ENCODE data around the gene TBC1D17.
A peak's percentile ranks its signal among the peaks of the same experiment; 100 is the strongest.

Gene TBC1D17

DNA sequence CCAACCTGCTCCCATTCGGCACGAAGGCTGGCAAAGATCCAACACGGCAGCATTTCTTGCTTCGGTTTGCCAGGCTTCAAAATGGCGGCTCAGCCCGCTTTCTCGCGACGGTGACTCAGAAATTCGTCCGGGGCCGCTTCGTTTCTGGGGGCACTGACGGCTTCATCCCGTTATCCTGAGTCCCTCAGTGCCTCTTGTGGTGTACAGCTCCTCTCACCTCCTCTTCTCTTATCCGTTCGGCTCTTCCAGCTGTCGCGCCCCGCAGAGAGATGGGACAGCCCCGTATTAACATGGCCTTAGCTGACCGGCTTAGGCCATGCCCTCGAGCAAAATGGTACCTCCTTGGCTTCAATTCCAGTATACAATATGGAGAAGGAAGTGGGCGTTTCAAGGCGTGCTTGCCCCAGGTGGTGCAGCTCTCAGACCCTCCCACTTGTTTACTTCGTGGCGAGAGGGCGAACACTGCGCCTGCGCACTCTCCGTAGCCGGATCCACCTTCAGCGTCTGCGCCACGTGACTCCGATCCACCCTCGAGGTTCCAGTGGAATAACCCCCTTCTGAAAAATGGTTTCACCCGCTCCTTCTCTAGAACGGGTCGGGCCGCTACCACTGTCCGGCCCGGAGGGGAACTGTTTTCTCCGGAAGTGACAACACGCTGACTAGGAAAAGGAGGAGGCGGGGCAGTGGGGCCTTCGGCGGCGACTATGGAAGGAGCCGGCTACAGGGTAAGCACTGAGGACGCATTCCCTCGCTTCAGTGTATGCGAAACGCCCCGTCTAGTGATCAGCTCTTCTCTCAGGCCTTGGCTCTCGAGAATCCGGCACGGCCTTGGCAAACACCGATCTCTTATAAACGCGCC, at the start of gene TBC1D17, which contains the start of gene AKT1S1:
TBC1D17 (plus strand) TSS at position 683 of the 859 bp plus-strand sequence; CDS start at position 705, 22 bp downstream.
AKT1S1 (minus strand) TSS at position 336 of the 859 bp plus-strand sequence. CDS start 4,060 bp downstream, outside the sequence.
- no peaks in the 10 kb centered on the region for H3K27me3 ChIP-seq (ENCODE audit: control insufficient read depth, insufficient read depth, low read length)
- no peaks in the 10 kb centered on the region for H3K9me3 ChIP-seq (ENCODE audit: control insufficient read depth, insufficient read depth, low read length)
- peaks cover 18% of the 10 kb centered on the region for H3K36me3 ChIP-seq (ENCODE audit: control insufficient read depth, insufficient read depth, low read length)
- peaks cover 5% of the 10 kb centered on the region for H3K4me1 ChIP-seq (ENCODE audit: control insufficient read depth, insufficient read depth, low read length)
- no CpG with 5 or more reads among the region's 61 CpGs for WGBS (ENCODE audit: insufficient coverage, insufficient read length)
- peak; percentile 100 for DNase-seq (ENCODE audit: low read depth, low spot score)
- peak within 1 kb of the TSS; percentile 87 for H3K4me3 ChIP-seq (ENCODE audit: low read length)
- H3K27ac ChIP-seq (ENCODE audit: low read length): no peak within 1 kb of the TSS

DNA sequence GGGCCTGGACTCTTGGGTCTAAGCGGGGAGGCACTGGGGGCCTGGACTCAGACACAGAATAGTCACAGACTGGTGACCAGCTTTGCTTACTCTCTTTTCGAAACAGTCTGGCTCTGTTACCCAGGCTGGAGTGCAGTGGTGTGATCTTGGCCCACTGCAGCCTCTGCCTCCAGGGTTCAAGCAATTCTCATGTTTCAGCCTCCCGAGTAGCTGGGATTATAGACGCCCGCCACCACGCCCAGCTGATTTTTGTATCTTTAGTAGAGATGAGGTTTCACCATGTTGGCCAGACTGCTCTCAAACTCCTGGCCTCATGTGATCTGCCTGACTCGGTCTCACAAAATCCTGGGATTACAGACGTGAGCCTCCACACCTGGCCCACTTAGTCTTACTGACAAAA, 48.3 kb upstream of the TBC1D17 start:
- H3K27ac ChIP-seq (ENCODE audit: low read length): no peak overlapping the region
- WGBS (ENCODE audit: insufficient coverage, insufficient read length): no CpG with 5 or more reads among the region's 8 CpGs
- no peaks in the 10 kb centered on the region for H3K9me3 ChIP-seq (ENCODE audit: control insufficient read depth, insufficient read depth, low read length)
- DNase-seq (ENCODE audit: low read depth, low spot score): no peak
- H3K4me3 ChIP-seq (ENCODE audit: low read length): no peak overlapping the region
- peaks cover 9% of the 10 kb centered on the region for H3K36me3 ChIP-seq (ENCODE audit: control insufficient read depth, insufficient read depth, low read length)
- no peaks in the 10 kb centered on the region for H3K27me3 ChIP-seq (ENCODE audit: control insufficient read depth, insufficient read depth, low read length)
- no peaks in the 10 kb centered on the region for H3K4me1 ChIP-seq (ENCODE audit: control insufficient read depth, insufficient read depth, low read length)

GRCh38 chr19:49829721-49830120, 47.8 kb upstream of the TBC1D17 start:
- H3K9me3 ChIP-seq (ENCODE audit: control insufficient read depth, insufficient read depth, low read length): no peaks in the 10 kb centered on the region
- peaks cover 9% of the 10 kb centered on the region for H3K36me3 ChIP-seq (ENCODE audit: control insufficient read depth, insufficient read depth, low read length)
- no peak overlapping the region for H3K4me3 ChIP-seq (ENCODE audit: low read length)
- WGBS (ENCODE audit: insufficient coverage, insufficient read length): no CpG with 5 or more reads among the region's 18 CpGs
- no peak for DNase-seq (ENCODE audit: low read depth, low spot score)
- H3K27me3 ChIP-seq (ENCODE audit: control insufficient read depth, insufficient read depth, low read length): no peaks in the 10 kb centered on the region
- H3K27ac ChIP-seq (ENCODE audit: low read length): no peak overlapping the region
- H3K4me1 ChIP-seq (ENCODE audit: control insufficient read depth, insufficient read depth, low read length): no peaks in the 10 kb centered on the region

DNA sequence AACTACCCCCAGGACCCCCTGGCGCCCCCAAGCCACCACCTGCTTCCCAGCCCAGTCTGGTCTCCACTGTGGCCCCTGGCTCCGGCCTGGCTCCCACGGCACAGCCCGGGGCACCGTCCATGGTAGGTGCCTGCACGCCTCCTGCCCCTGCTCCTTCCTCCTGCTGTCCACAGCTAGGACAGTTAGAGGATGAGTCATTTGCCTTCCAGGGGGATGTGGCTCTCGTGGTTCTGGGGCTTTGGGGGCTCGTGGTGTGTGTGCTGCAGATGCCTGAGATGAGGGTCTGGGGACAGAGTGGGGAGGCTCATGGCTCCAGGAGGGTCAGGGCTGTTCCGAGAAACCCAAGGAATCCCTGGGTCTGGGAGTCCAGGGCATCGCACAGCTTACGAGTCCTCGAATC, 46.7 kb upstream of the TBC1D17 start:
- H3K4me1 ChIP-seq (ENCODE audit: control insufficient read depth, insufficient read depth, low read length): no peaks in the 10 kb centered on the region
- no peaks in the 10 kb centered on the region for H3K27me3 ChIP-seq (ENCODE audit: control insufficient read depth, insufficient read depth, low read length)
- DNase-seq (ENCODE audit: low read depth, low spot score): no peak
- H3K27ac ChIP-seq (ENCODE audit: low read length): no peak overlapping the region
- WGBS (ENCODE audit: insufficient coverage, insufficient read length): no CpG with 5 or more reads among the region's 12 CpGs
- peaks cover 11% of the 10 kb centered on the region for H3K36me3 ChIP-seq (ENCODE audit: control insufficient read depth, insufficient read depth, low read length)
- H3K4me3 ChIP-seq (ENCODE audit: low read length): no peak overlapping the region
- H3K9me3 ChIP-seq (ENCODE audit: control insufficient read depth, insufficient read depth, low read length): no peaks in the 10 kb centered on the region

- H3K4me3 ChIP-seq (ENCODE audit: low read length): no peak overlapping the region
- no CpG with 5 or more reads among the region's 8 CpGs for WGBS (ENCODE audit: insufficient coverage, insufficient read length)
- H3K36me3 ChIP-seq (ENCODE audit: control insufficient read depth, insufficient read depth, low read length): peaks cover 11% of the 10 kb centered on the region
- H3K4me1 ChIP-seq (ENCODE audit: control insufficient read depth, insufficient read depth, low read length): no peaks in the 10 kb centered on the region
- H3K27me3 ChIP-seq (ENCODE audit: control insufficient read depth, insufficient read depth, low read length): no peaks in the 10 kb centered on the region
- no peaks in the 10 kb centered on the region for H3K9me3 ChIP-seq (ENCODE audit: control insufficient read depth, insufficient read depth, low read length)
- no peak overlapping the region for H3K27ac ChIP-seq (ENCODE audit: low read length)
- no peak for DNase-seq (ENCODE audit: low read depth, low spot score)
These were observed 45.9 kb upstream of the TBC1D17 start for GRCh38 chr19:49831592-49831991.

GRCh38 chr19:49832556-49832955, 44.9 kb upstream of the TBC1D17 start:
- no peaks in the 10 kb centered on the region for H3K27me3 ChIP-seq (ENCODE audit: control insufficient read depth, insufficient read depth, low read length)
- no peak overlapping the region for H3K27ac ChIP-seq (ENCODE audit: low read length)
- H3K4me1 ChIP-seq (ENCODE audit: control insufficient read depth, insufficient read depth, low read length): no peaks in the 10 kb centered on the region
- DNase-seq (ENCODE audit: low read depth, low spot score): no peak
- WGBS (ENCODE audit: insufficient coverage, insufficient read length): no CpG with 5 or more reads among the region's 9 CpGs
- no peaks in the 10 kb centered on the region for H3K9me3 ChIP-seq (ENCODE audit: control insufficient read depth, insufficient read depth, low read length)
- H3K36me3 ChIP-seq (ENCODE audit: control insufficient read depth, insufficient read depth, low read length): peaks cover 11% of the 10 kb centered on the region
- H3K4me3 ChIP-seq (ENCODE audit: low read length): no peak overlapping the region

DNA sequence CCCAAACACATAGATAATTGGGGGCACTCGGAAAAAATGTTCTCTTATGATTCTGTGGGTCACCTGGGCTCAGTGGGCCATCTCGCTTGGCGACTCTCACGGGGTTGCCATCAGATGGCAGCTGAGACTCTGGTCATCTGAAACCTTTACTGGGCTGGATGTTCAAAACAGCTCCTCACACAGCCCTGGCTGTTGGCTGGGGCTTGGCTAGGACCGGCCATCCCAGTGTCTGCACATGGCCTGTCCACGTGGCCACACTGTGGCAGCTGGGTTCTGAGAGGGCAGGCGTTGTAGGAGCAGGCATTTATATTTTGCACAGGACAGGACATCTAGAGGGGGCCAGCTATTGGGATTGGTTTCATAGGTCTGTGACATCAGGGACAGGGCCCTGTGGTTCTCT, 43.9 kb upstream of the TBC1D17 start:
- no peaks in the 10 kb centered on the region for H3K27me3 ChIP-seq (ENCODE audit: control insufficient read depth, insufficient read depth, low read length)
- H3K4me3 ChIP-seq (ENCODE audit: low read length): no peak overlapping the region
- H3K4me1 ChIP-seq (ENCODE audit: control insufficient read depth, insufficient read depth, low read length): no peaks in the 10 kb centered on the region
- H3K9me3 ChIP-seq (ENCODE audit: control insufficient read depth, insufficient read depth, low read length): no peaks in the 10 kb centered on the region
- H3K36me3 ChIP-seq (ENCODE audit: control insufficient read depth, insufficient read depth, low read length): peaks cover 11% of the 10 kb centered on the region
- no CpG with 5 or more reads among the region's 7 CpGs for WGBS (ENCODE audit: insufficient coverage, insufficient read length)
- no peak overlapping the region for H3K27ac ChIP-seq (ENCODE audit: low read length)
- no peak for DNase-seq (ENCODE audit: low read depth, low spot score)

- WGBS (ENCODE audit: insufficient coverage, insufficient read length): no CpG with 5 or more reads among the region's 12 CpGs
- Histone ChIP-seq H3K27me3 (ENCODE audit: control insufficient read depth, insufficient read depth, low read length) (no peaks in the 10 kb centered on the region), H3K4me1 (ENCODE audit: control insufficient read depth, insufficient read depth, low read length) (no peaks in the 10 kb centered on the region), H3K9me3 (ENCODE audit: control insufficient read depth, insufficient read depth, low read length) (no peaks in the 10 kb centered on the region), H3K4me3 (ENCODE audit: low read length) (no peak overlapping the region), H3K36me3 (ENCODE audit: control insufficient read depth, insufficient read depth, low read length) (peaks cover 14% of the 10 kb centered on the region), H3K27ac (ENCODE audit: low read length) (no peak overlapping the region)
- no peak for DNase-seq (ENCODE audit: low read depth, low spot score)
These were observed 41.9 kb upstream of the TBC1D17 start for GRCh38 chr19:49835562-49835961.

DNA sequence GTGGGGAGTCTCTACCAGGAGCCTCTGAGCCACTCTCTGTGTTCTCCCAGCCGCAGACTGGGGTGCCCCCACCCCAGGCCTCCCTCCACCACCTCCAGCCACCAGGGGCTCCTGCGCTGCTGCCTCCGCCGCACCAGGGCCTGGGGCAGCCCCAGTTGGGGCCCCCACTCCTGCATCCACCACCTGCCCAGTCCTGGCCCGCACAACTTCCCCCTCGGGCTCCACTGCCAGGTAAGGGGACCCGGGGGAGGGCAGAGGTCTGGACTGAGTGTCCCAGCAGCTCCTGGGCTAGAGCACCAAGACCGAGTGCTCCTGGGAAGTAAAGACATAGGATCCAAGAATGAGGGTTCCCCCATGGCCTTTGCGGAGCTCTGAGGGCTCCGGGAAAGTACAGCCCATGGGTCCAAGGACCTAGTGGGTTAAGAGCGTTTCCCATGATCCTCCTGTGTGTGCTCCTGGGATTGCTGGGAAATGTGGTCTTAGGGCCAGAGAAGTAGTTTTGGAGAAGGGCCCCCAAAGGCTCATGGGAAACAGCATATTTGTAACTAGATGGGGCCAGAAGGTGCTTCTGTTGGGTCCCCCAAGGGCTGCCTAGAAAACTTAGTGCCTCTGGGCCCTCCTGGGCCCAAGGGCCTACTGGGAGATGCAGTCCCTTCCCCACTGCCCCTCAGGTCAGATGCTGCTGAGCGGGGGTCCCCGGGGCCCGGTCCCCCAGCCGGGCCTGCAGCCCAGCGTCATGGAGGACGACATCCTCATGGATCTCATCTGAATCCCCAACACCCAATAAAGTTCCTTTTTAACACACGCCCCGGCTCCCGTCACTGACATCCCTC, 41.1 kb upstream of the TBC1D17 start:
- no peak for DNase-seq (ENCODE audit: low read depth, low spot score)
- Histone ChIP-seq H3K4me1 (ENCODE audit: control insufficient read depth, insufficient read depth, low read length) (no peaks in the 10 kb centered on the region), H3K27ac (ENCODE audit: low read length) (no peak overlapping the region), H3K9me3 (ENCODE audit: control insufficient read depth, insufficient read depth, low read length) (no peaks in the 10 kb centered on the region), H3K27me3 (ENCODE audit: control insufficient read depth, insufficient read depth, low read length) (no peaks in the 10 kb centered on the region), H3K36me3 (ENCODE audit: control insufficient read depth, insufficient read depth, low read length) (peaks cover 14% of the 10 kb centered on the region), H3K4me3 (ENCODE audit: low read length) (no peak overlapping the region)
- no CpG with 5 or more reads among the region's 20 CpGs for WGBS (ENCODE audit: insufficient coverage, insufficient read length)

DNA sequence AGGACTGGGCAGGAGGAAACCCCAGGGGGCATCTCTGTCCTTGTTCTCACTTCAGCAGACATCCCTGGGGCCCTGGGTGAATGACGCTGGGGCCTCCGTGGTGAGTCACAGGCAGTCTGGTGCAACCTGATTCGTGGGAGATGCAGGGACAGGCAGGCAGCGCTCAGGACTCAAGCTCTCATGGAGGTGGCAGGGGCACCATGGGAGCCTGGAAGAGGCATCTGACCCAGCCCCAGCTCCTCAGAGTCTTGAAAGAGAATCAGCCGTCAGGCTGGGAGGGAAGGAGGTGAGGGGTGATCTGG, 40.5 kb upstream of the TBC1D17 start:
- no peaks in the 10 kb centered on the region for H3K4me1 ChIP-seq (ENCODE audit: control insufficient read depth, insufficient read depth, low read length)
- DNase-seq (ENCODE audit: low read depth, low spot score): no peak

More for the DNA sequence above, 40.5 kb upstream of the TBC1D17 start:
- Histone ChIP-seq H3K36me3 (ENCODE audit: control insufficient read depth, insufficient read depth, low read length) (peaks cover 11% of the 10 kb centered on the region), H3K27me3 (ENCODE audit: control insufficient read depth, insufficient read depth, low read length) (no peaks in the 10 kb centered on the region), H3K4me3 (ENCODE audit: low read length) (no peak overlapping the region), H3K9me3 (ENCODE audit: control insufficient read depth, insufficient read depth, low read length) (no peaks in the 10 kb centered on the region), H3K27ac (ENCODE audit: low read length) (no peak overlapping the region)
- no CpG with 5 or more reads among the region's 5 CpGs for WGBS (ENCODE audit: insufficient coverage, insufficient read length)

All from iPS DF 6.9 (cell line).